A673 (cell line): ENCODE data around the gene CRHR1. TPM values are rescaled to one million over a fixed set of nuclear protein-coding genes. Genes with fewer than 3 reads are reported as not detected.

Source experiments
- BruUV-seq: library from RNA; stranded (reverse); fragments of 400-500 nt; replicated peaks from 2 replicates; lab custom pipeline; 2021; lab: Mats Ljungman, UMichigan
- CTCF ChIA-PET: fragments of 300-600 bp; sonication (Branson Sonifier 250); formaldehyde crosslinking; loops from one replicate; lab custom pipeline; 2022; ENCODE audit warnings: antibody characterized with exemption; lab: Charles Lee
- POLR2A ChIA-PET: fragments of 300-600 bp; sonication (Branson Sonifier 250); formaldehyde crosslinking; loops from one replicate; lab custom pipeline; 2022; ENCODE audit warnings: antibody characterized with exemption; ENCODE audit not compliant: low non-redundant PET; lab: Charles Lee
- DNase-seq: peaks from one replicate; pipeline ENCODE4 v3.0.0-alpha.2; 2015; ENCODE audit warnings: low spot score
- H3K27ac ChIP-seq: fragments of 200-600 bp; sonication (generic); 2 replicates; pipeline ENCODE4 v1.5.1; 2016; ENCODE audit warnings: mixed run types, low read depth, mild to moderate bottlenecking, mixed read lengths, antibody characterized with exemption, low read length; ENCODE audit not compliant: poor library complexity, severe bottlenecking
- H3K27me3 ChIP-seq: fragments of 200-600 bp; sonication (generic); replicated peaks from 2 replicates; pipeline ENCODE4 v1.6.1; 2017; ENCODE audit warnings: mixed run types, low read depth, mild to moderate bottlenecking, mixed read lengths, antibody characterized with exemption, low read length; ENCODE audit not compliant: insufficient read depth, poor library complexity
- H3K36me3 ChIP-seq: fragments of 200-600 bp; sonication (generic); 2 replicates; pipeline ENCODE4 v1.6.1; 2016; ENCODE audit warnings: mixed run types, mild to moderate bottlenecking, mixed read lengths, antibody characterized with exemption, low read length; ENCODE audit not compliant: insufficient read depth, poor library complexity, severe bottlenecking
- H3K4me1 ChIP-seq: fragments of 200-600 bp; sonication (generic); 2 replicates; pipeline ENCODE4 v1.6.1; 2017; ENCODE audit warnings: mixed run types, mild to moderate bottlenecking, mixed read lengths, antibody characterized with exemption, low read length; ENCODE audit not compliant: insufficient read depth, poor library complexity, severe bottlenecking
- H3K4me3 ChIP-seq: fragments of 200-600 bp; sonication (generic); 2 replicates; pipeline ENCODE4 v1.5.1; 2016; ENCODE audit warnings: low read depth, mixed run types, mild to moderate bottlenecking, mixed read lengths, low read length; ENCODE audit not compliant: poor library complexity, severe bottlenecking
- H3K9me3 ChIP-seq: fragments of 200-600 bp; sonication (generic); 2 replicates; pipeline ENCODE4 v1.6.1; 2016; ENCODE audit warnings: mixed run types, low read depth, mild to moderate bottlenecking, mixed read lengths, antibody characterized with exemption, low read length; ENCODE audit not compliant: poor library complexity, severe bottlenecking
- CTCF ChIP-seq: fragments of 300-800, 200-600 bp; sonication (generic); conservative IDR thresholded peaks from 2 replicates; pipeline ENCODE4 v1.5.1; 2017; ENCODE audit warnings: low read depth, mild to moderate bottlenecking, antibody characterized with exemption, low read length, moderate library complexity, mixed read lengths
- EZH2 ChIP-seq: fragments of 200-600 bp; sonication (generic); IDR thresholded peaks from 2 replicates; pipeline ENCODE4 v1.6.1; 2017; ENCODE audit warnings: borderline replicate concordance, low read depth, mild to moderate bottlenecking, mixed read lengths, antibody characterized with exemption, low read length; ENCODE audit not compliant: poor library complexity, severe bottlenecking
- intact Hi-C: fragments of 100-400 bp; cut with micrococcal nuclease; formaldehyde crosslinking; loops from one replicate; pipeline ENCODE4 v1.10.0; 2022; ENCODE audit not compliant: unreplicated experiment
- total RNA-seq: library from RNA; stranded (reverse); gene quantifications from 2 replicates; pipeline ENCODE4 v1.2.3, GENCODE V29; 2021

CRHR1 gene
- total RNA-seq, 1 experiment from 2014 or later = not detected

- Histone ChIP-seq H3K9me3 (no peaks in the 10 kb centered on the region), H3K4me1 (no peaks in the 10 kb centered on the region), H3K36me3 (no peaks in the 10 kb centered on the region), H3K27me3 (no peaks in the 10 kb centered on the region), H3K4me3 (no peak overlapping the region), H3K27ac (no peak overlapping the region)
- no peak for DNase-seq
- ChIA-PET POLR2A (no interaction called here), CTCF (no interaction called here)
- TF ChIP-seq CTCF = no peak
- no peak for TF ChIP-seq EZH2
- intact Hi-C loops = no loop called here
- BruUV-seq = no TSS peak
Observed at GRCh38 chr17:45848405-45848804, 64.3 kb downstream of the CRHR1 start.

GRCh38 chr17:45848868-45849535 lies 64.9 kb downstream of the CRHR1 start:
- no peaks in the 10 kb centered on the region for H3K4me1 ChIP-seq
- ChIA-PET CTCF (no interaction called here), POLR2A (no interaction called here)
- H3K4me3 ChIP-seq = no peak overlapping the region
- no peaks in the 10 kb centered on the region for H3K36me3 ChIP-seq
- H3K27me3 ChIP-seq = no peaks in the 10 kb centered on the region
- TF ChIP-seq EZH2 (no peak), CTCF (no peak)
- H3K27ac ChIP-seq = no peak overlapping the region
- no peak for DNase-seq
- H3K9me3 ChIP-seq = no peaks in the 10 kb centered on the region
- intact Hi-C loops = no loop called here
- no TSS peak for BruUV-seq

- POLR2A ChIA-PET = no interaction called here
- no TSS peak for BruUV-seq
- no peak for TF ChIP-seq CTCF
- TF ChIP-seq EZH2 = no peak
Observed at GRCh38 chr17:45849536-45849990, 65.4 kb downstream of the CRHR1 start.

More at GRCh38 chr17:45849536-45849990, 65.4 kb downstream of the CRHR1 start:
- H3K4me1 ChIP-seq = no peaks in the 10 kb centered on the region
- CTCF ChIA-PET = no interaction called here
- no peaks in the 10 kb centered on the region for H3K36me3 ChIP-seq
- H3K27ac ChIP-seq = no peak overlapping the region
- no peaks in the 10 kb centered on the region for H3K9me3 ChIP-seq
- no peak overlapping the region for H3K4me3 ChIP-seq
- intact Hi-C loops = no loop called here
- no peaks in the 10 kb centered on the region for H3K27me3 ChIP-seq
- DNase-seq = no peak
